Measurements from ENCODE around the gene AMFR. TPM values are rescaled to one million over a fixed set of nuclear protein-coding genes. Genes with fewer than 3 reads are reported as not detected.

AMFR gene
- total and polyA plus RNA-seq, 4 donors = 43.3 to 309 (median 98.4) TPM

DNA sequence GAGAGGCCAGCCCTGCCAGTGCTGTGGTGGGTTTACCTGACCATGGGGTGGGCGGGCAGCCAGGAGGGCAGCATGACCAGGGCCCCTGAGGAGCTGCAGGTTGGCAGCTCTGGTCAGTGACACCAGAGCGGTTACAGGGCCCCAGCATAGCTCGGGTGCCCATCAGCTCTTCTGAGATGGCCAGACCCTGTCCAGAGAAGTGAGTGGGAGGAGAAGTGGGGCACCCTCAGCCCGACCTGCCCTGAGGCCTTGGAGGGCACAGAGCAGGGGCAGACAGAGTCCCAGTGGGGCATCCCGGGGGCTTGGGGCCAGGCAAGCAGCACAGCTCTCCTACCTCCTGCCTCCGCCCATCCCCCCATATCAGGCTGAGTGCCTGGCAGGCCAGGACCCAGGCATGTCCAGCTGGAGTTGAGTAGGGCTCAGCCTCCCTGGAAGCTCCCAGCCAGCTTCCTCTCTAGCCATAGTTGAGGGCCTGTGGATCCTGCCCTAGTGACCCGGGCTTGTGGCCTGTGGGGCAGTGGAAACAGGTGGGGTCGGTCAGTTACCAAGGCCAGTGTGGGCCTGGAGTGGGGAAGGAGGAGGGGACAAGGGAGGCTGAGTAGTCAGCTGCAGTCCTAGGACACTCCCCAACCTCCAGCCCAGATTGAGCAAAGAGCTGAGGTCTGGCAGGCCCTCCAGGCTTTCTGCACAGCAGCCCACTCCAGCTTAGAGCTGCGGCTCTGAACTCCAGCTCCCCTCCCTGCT is 83.5 kb downstream of the AMFR start:
- 85% methylated on average over 9 of the region's 9 CpGs for WGBS
- Histone ChIP-seq H3K36me3 (ENCODE audit: control insufficient read depth in 4 of 4, insufficient read depth in 3 of 4, low read depth in 1 of 4, low read length in 3 of 4) (peaks cover 0 to 58% (median 13%) of the 10 kb centered on the region in 4 donors), H3K27ac (ENCODE audit: low read depth in 1 of 2, low read length in 2 of 2) (no peak overlapping the region), H3K4me3 (ENCODE audit: low read depth in 1 of 3, low read length in 3 of 3) (no peak overlapping the region), H3K4me1 (ENCODE audit: control insufficient read depth in 4 of 4, insufficient read depth in 4 of 4, low read length in 3 of 4) (peaks cover 4 to 34% (median 23%) of the 10 kb centered on the region in 4 donors), H3K27me3 (ENCODE audit: control insufficient read depth in 4 of 4, insufficient read depth in 4 of 4, low read length in 3 of 4) (no peaks in the 10 kb centered on the region), H3K9me3 (ENCODE audit: control insufficient read depth in 4 of 4, low read length in 3 of 4) (no peaks in the 10 kb centered on the region), H3K9ac (ENCODE audit: low read depth in 1 of 2, low read length in 2 of 2) (no peak overlapping the region)
- no peak for DNase-seq (ENCODE audit: low spot score)
- TF ChIP-seq, protein P1, sequence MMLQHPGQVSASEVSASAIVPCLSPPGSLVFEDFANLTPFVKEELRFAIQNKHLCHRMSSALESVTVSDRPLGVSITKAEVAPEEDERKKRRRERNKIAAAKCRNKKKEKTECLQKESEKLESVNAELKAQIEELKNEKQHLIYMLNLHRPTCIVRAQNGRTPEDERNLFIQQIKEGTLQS (IDR thresholded peaks at IDR 0.05) = no peak
- TF ChIP-seq HNF4G (IDR thresholded peaks at IDR 0.05) (no peak), JUND (IDR thresholded peaks at IDR 0.05) (no peak), NR2F2 (IDR thresholded peaks at IDR 0.05) (no peak), HNF4A (conservative IDR thresholded peaks at IDR 0.05) (no peak), FOXA2 (IDR thresholded peaks at IDR 0.05) (no peak), RAD21 (IDR thresholded peaks at IDR 0.05) (no peak), CTCF (IDR thresholded peaks at IDR 0.05; ENCODE audit: low read depth, low read length, missing input control) (no peak)
- TF ChIP-seq, protein P2, sequence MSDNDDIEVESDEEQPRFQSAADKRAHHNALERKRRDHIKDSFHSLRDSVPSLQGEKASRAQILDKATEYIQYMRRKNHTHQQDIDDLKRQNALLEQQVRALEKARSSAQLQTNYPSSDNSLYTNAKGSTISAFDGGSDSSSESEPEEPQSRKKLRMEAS (IDR thresholded peaks at IDR 0.05) = no peak

GRCh38 chr16:56340864-56341365 is 84.4 kb downstream of the AMFR start:
- Histone ChIP-seq H3K9me3 (ENCODE audit: control insufficient read depth in 4 of 4, low read length in 3 of 4) (no peaks in the 10 kb centered on the region), H3K4me3 (ENCODE audit: low read depth in 1 of 3, low read length in 3 of 3) (no peak overlapping the region), H3K4me1 (ENCODE audit: control insufficient read depth in 4 of 4, insufficient read depth in 4 of 4, low read length in 3 of 4) (peaks cover 4 to 26% (median 21%) of the 10 kb centered on the region in 4 donors), H3K9ac (ENCODE audit: low read depth in 1 of 2, low read length in 2 of 2) (no peak overlapping the region), H3K36me3 (ENCODE audit: control insufficient read depth in 4 of 4, insufficient read depth in 3 of 4, low read depth in 1 of 4, low read length in 3 of 4) (peaks cover 0 to 64% (median 15%) of the 10 kb centered on the region in 4 donors), H3K27ac (ENCODE audit: low read depth in 1 of 2, low read length in 2 of 2) (no peak overlapping the region), H3K27me3 (ENCODE audit: control insufficient read depth in 4 of 4, insufficient read depth in 4 of 4, low read length in 3 of 4) (no peaks in the 10 kb centered on the region)
- TF ChIP-seq RXRA (IDR thresholded peaks at IDR 0.05) (no peak), FOXA1 (IDR thresholded peaks at IDR 0.05) (no peak), CTCF (IDR thresholded peaks at IDR 0.05; ENCODE audit: low read depth, low read length, missing input control) (no peak), JUND (IDR thresholded peaks at IDR 0.05) (no peak), HNF4A (conservative IDR thresholded peaks at IDR 0.05) (no peak), GABPA (IDR thresholded peaks at IDR 0.05 in 1 of 2, conservative IDR thresholded peaks at IDR 0.05 in 1 of 2) (no peak), NR2F2 (IDR thresholded peaks at IDR 0.05) (no peak), SP1 (IDR thresholded peaks at IDR 0.05) (no peak), HNF4G (IDR thresholded peaks at IDR 0.05) (no peak), FOXA2 (IDR thresholded peaks at IDR 0.05) (no peak), EGR1 (IDR thresholded peaks at IDR 0.05; ENCODE audit: low read depth in 2 of 2) (no peak), RAD21 (IDR thresholded peaks at IDR 0.05) (no peak), REST (IDR thresholded peaks at IDR 0.05) (no peak)
- TF ChIP-seq, protein P2 (IDR thresholded peaks at IDR 0.05) = no peak
- TF ChIP-seq, protein P3, sequence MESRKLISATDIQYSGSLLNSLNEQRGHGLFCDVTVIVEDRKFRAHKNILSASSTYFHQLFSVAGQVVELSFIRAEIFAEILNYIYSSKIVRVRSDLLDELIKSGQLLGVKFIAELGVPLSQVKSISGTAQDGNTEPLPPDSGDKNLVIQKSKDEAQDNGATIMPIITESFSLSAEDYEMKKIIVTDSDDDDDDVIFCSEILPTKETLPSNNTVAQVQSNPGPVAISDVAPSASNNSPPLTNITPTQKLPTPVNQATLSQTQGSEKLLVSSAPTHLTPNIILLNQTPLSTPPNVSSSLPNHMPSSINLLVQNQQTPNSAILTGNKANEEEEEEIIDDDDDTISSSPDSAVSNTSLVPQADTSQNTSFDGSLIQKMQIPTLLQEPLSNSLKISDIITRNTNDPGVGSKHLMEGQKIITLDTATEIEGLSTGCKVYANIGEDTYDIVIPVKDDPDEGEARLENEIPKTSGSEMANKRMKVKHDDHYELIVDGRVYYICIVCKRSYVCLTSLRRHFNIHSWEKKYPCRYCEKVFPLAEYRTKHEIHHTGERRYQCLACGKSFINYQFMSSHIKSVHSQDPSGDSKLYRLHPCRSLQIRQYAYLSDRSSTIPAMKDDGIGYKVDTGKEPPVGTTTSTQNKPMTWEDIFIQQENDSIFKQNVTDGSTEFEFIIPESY (IDR thresholded peaks at IDR 0.05) = no peak
- TF ChIP-seq, protein P1 (IDR thresholded peaks at IDR 0.05) = no peak
- WGBS = 90% methylated on average over 17 of the region's 17 CpGs
- DNase-seq (ENCODE audit: low spot score) = no peak

All from liver (tissue), 9 donors.